ENCODE measurements around the gene NEMF. TPM values are rescaled to one million over a fixed set of nuclear protein-coding genes. Genes with fewer than 3 reads are reported as not detected.

The NEMF gene
- total RNA-seq, 4 donors from 2014 or later: 31.3 to 95.2 (median 55.9) TPM

DNA sequence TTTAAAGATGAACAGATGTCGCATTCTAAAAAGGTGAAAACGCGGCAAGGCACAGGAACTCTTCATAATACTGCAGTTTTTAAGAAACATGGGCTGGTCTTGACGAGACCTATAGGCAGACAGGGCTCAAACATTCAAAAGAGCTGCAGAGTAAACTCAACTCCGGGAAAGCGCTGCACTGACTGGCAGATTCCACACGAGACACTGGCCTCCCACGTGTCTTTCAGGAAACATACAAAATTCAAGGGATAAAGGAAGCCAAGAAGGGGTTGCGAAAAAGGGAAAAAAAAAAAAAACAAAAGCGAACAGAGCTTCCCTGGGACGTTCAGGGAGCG is 39.7 kb upstream of the NEMF start:
- intact Hi-C loops (cut with DNase I; ENCODE audit: low total_unique reads): loop anchor here (10.0 kb wide), 1 partner anchor 113 kb away; no protein-coding TSS in a partner anchor
- peak overlapping the region; percentile 35 for H3K4me3 ChIP-seq (ENCODE audit: low read depth, poor library complexity, severe bottlenecking)
- 1% methylated on average over 12 of the region's 12 CpGs for WGBS, 2 donors
- peak in 1 of 2 donors; percentile 77 for DNase-seq (ENCODE audit: low spot score in 2 of 2)
- TF ChIP-seq, protein P1, sequence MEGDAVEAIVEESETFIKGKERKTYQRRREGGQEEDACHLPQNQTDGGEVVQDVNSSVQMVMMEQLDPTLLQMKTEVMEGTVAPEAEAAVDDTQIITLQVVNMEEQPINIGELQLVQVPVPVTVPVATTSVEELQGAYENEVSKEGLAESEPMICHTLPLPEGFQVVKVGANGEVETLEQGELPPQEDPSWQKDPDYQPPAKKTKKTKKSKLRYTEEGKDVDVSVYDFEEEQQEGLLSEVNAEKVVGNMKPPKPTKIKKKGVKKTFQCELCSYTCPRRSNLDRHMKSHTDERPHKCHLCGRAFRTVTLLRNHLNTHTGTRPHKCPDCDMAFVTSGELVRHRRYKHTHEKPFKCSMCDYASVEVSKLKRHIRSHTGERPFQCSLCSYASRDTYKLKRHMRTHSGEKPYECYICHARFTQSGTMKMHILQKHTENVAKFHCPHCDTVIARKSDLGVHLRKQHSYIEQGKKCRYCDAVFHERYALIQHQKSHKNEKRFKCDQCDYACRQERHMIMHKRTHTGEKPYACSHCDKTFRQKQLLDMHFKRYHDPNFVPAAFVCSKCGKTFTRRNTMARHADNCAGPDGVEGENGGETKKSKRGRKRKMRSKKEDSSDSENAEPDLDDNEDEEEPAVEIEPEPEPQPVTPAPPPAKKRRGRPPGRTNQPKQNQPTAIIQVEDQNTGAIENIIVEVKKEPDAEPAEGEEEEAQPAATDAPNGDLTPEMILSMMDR (IDR thresholded peaks at IDR 0.05): no peak
- no peak for TF ChIP-seq POLR2A (IDR thresholded peaks at IDR 0.05)

DNA sequence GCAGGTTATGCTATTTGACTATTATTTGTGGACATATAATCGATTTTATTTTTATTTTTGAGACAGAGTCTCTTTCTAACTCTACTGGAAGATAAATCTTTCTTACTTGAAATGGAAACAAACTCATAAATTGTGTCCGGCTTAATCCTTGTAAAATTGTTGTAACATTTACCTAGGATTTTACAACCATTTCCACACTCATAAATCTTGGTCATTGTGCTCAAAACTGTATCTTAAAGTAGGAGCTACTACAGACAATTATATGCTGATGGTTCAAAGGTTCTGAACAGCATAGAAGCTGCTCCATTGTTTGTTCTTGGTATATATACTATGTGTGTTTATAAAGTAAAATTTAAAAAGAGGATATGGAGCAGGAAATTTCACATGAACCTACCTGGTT is 35.7 kb upstream of the NEMF start:
- DNase-seq (ENCODE audit: low spot score in 2 of 2): no peak
- 84 to 86% methylated on average over 2 of the region's 2 CpGs for WGBS, 2 donors
- intact Hi-C loops (cut with DNase I; ENCODE audit: low total_unique reads): no loop called here
- H3K4me3 ChIP-seq (ENCODE audit: low read depth, poor library complexity, severe bottlenecking): no peak overlapping the region
- TF ChIP-seq POLR2A (IDR thresholded peaks at IDR 0.05): no peak
- TF ChIP-seq, protein P1 (IDR thresholded peaks at IDR 0.05): no peak

DNA sequence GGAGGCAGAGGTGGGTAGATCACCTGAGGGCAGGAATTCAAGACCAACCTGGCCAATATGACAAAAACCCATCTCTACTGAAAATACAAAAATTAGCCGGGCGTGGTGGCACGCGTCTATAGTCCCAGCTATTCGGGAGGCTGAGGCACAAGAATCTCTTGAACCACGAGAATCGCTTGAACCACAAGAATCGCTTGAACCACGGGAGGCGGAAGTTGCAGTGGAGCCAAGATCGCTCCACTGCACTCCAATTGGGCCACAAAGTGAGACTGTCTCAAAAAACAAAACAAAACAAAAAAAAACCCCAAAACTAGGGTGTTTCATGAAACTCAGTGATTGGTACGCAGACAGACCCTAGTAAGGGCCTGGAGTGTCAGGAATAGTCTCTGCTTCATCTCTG is 33.9 kb upstream of the NEMF start:
- intact Hi-C loops (cut with DNase I; ENCODE audit: low total_unique reads): no loop called here
- 92 to 93% methylated on average over 12 of the region's 12 CpGs for WGBS, 2 donors
- H3K4me3 ChIP-seq (ENCODE audit: low read depth, poor library complexity, severe bottlenecking): no peak overlapping the region
- no peak for TF ChIP-seq POLR2A (IDR thresholded peaks at IDR 0.05)
- TF ChIP-seq, protein P1 (IDR thresholded peaks at IDR 0.05): no peak
- no peak for DNase-seq (ENCODE audit: low spot score in 2 of 2)

DNA sequence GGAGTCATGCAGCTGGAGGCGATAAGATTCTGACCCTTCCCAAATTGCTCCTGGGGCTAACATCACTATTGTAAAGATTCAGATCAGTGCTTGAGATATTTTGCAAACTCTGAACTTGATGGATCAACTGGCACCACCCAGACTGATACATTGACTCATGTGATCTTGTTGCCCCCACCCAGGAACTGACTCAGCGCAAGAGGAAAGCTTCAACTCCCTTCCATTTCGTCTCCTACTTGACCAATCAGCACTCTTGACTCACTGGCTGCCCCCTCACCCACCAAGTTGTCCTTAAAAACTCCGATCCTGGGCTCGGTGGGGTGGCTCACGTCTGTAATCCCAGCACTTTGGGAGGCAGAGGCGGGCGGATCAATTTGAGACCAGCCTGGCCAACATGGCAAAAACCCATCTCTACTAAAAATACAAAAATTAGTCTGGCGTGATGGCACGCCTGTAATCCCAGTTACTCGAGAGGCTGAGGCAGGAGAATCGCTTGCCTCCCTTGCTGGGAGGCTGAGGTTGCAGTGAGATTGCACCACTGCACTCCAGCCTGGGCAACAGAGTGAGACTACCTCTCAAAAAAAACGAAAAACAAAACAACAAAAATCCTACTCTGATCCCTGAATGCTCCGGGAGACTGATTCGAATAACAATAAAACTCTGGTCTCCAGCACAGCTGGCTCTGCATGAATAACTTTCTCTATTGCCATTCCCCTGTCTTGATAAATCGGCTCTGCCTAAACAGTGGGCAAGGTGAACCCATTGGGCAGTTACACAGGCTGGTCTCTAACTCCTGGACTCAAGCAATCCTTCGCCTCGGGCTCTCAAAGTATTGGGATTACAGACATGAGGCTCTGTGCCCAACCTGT is 30.5 kb upstream of the NEMF start:
- DNase-seq (ENCODE audit: low spot score in 2 of 2): peak in 1 of 2 donors; percentile 67
- intact Hi-C loops (cut with DNase I; ENCODE audit: low total_unique reads): no loop called here
- no peak for TF ChIP-seq POLR2A (IDR thresholded peaks at IDR 0.05)
- TF ChIP-seq, protein P1 (IDR thresholded peaks at IDR 0.05): no peak
- H3K4me3 ChIP-seq (ENCODE audit: low read depth, poor library complexity, severe bottlenecking): no peak overlapping the region
- WGBS, 2 donors: 80 to 83% methylated on average over 18 of the region's 18 CpGs

DNA sequence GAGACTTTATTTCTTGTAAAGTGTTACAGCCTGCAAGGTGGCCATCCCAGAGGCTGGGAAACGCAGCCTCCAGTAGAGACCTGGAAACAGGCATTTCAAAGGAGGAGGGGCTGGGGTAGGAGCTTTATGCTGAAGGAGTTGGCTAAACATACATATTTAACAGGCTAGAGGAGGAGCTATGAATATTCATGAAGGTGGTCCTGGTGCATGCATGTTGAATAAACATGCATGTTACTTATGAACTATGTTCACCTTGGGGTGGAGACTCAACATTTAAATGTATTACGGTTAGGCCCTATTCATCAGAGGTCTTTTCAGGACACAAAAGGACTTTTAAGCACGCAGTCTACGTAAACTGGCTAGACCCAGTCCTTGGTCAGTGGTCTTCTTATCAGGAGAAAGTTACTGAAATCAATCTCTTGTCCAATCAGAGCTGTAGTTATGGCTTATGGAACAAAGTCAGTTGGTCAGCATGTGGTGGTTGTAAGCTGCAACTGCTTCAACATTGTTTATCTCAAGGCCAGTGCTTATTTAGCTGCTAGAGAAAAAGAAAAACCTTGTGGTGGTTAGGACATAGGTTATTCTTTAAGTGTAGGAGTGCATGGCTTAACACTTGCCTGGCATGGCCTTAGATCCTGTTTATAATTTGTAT is 28.9 kb upstream of the NEMF start:
- intact Hi-C loops (cut with DNase I; ENCODE audit: low total_unique reads): no loop called here
- H3K4me3 ChIP-seq (ENCODE audit: low read depth, poor library complexity, severe bottlenecking): no peak overlapping the region
- DNase-seq (ENCODE audit: low spot score in 2 of 2): no peak
- TF ChIP-seq, protein P1 (IDR thresholded peaks at IDR 0.05): no peak
- 92 to 93% methylated on average over 4 of the region's 4 CpGs for WGBS, 2 donors
